ENCODE measurements around the gene CARD9. TPM values are rescaled to one million over a fixed set of nuclear protein-coding genes. Genes with fewer than 3 reads are reported as not detected.

Gene CARD9
- total RNA-seq, 1 experiment from 2014 or later = 2.9 TPM

GRCh38 chr9:136338511-136338910 lies 35.0 kb downstream of the CARD9 start:
- no peaks in the 10 kb centered on the region for H3K9me2 ChIP-seq (replicated peaks; ENCODE audit: insufficient read depth, low read length)
- no peaks in the 10 kb centered on the region for H3K36me3 ChIP-seq (ENCODE audit: insufficient read depth, low read length)
- H3K27me3 ChIP-seq (ENCODE audit: low read length) = no peaks in the 10 kb centered on the region
- 0 out of 2 replicates have a peak, but pooled peaks cover 6% of the 10 kb centered on the region for H4K20me1 ChIP-seq (ENCODE audit: insufficient read depth, low read depth, low read length)
- peak overlapping the region; percentile 61 for H3K9ac ChIP-seq (ENCODE audit: low read length)
- no peaks in the 10 kb centered on the region for H3K79me2 ChIP-seq (ENCODE audit: low read length)
- H3K9me3 ChIP-seq (ENCODE audit: low read length) = no peaks in the 10 kb centered on the region
- no peak overlapping the region for H2AFZ ChIP-seq (ENCODE audit: low read length)
- DNase-seq = no peak
- H3K4me2 ChIP-seq (ENCODE audit: low read depth, low read length, poor library complexity, severe bottlenecking) = peak overlapping the region; percentile 49
- peak overlapping the region; percentile 73 for H3K27ac ChIP-seq (ENCODE audit: low read length)
- peaks cover 73% of the 10 kb centered on the region for H3K4me1 ChIP-seq (ENCODE audit: low read length)
- H3K4me3 ChIP-seq (ENCODE audit: low read length) = peak overlapping the region; percentile 38; the same call in 1 of the 2 replicates

DNA sequence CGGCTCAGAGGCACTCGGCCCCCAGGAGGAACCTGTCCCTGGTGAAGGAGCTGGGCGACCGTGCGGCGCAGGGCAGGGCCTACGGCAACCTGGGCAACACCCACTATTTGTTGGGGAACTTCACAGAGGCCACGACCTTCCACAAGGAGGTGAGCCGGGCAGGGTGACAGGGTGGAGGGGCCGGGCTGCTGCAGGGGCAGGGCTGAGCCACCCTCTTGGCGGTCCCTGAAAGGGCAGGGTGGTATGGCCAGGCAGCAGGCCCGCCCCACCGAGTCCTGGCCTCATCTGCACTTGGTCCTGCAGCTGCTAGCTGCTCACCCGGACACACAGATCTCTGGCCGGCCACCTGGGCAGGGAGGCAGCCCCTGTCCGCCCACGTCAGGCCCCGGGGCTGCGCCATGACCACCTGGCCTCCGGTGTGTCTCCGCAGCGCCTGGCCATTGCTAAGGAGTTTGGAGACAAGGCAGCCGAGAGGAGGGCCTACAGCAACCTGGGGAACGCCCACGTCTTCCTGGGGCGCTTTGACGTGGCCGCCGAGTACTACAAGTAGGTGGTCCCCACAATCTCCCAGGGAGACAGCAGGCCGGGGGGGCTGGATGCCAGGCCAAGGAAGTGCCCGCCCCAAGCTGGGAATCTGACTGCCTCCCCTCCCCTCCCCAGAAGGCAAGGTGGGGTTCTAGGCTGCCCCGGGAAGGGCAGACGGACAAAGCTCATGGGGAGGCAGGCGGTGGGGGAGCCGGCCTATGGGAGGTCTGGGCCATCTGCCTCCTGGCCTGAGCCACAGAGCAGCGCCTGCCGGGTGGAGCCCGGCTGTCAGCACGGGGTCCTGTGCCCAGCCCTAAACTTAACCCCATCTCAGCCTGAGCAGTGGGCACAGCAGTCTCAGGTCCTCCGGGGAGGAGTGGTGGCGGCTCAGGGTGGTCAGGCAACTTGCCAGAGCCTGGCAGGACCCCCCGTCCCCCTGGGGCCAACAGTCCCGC lies 35.8 kb downstream of the CARD9 start:
- Histone ChIP-seq H3K9me3 (ENCODE audit: low read length) (no peaks in the 10 kb centered on the region), H3K4me2 (ENCODE audit: low read depth, low read length, poor library complexity, severe bottlenecking) (no peak overlapping the region), H2AFZ (ENCODE audit: low read length) (no peak overlapping the region), H3K36me3 (ENCODE audit: insufficient read depth, low read length) (no peaks in the 10 kb centered on the region), H3K79me2 (ENCODE audit: low read length) (no peaks in the 10 kb centered on the region), H3K27me3 (ENCODE audit: low read length) (no peaks in the 10 kb centered on the region), H3K4me1 (ENCODE audit: low read length) (peaks cover 74% of the 10 kb centered on the region), H3K9ac (ENCODE audit: low read length) (peak overlapping the region; percentile 61), H4K20me1 (ENCODE audit: insufficient read depth, low read depth, low read length) (no peaks in the 10 kb centered on the region), H3K9me2 (replicated peaks; ENCODE audit: insufficient read depth, low read length) (no peaks in the 10 kb centered on the region), H3K4me3 (ENCODE audit: low read length) (peak overlapping the region; percentile 38; the same call in 1 of the 2 replicates), H3K27ac (ENCODE audit: low read length) (0 out of 2 replicates have a peak overlapping the region, but pooled peaks have one; percentile 73)
- DNase-seq = no peak

GRCh38 chr9:136336881-136337280 lies 36.6 kb downstream of the CARD9 start:
- no peak overlapping the region for H2AFZ ChIP-seq (ENCODE audit: low read length)
- no peak overlapping the region for H3K27ac ChIP-seq (ENCODE audit: low read length)
- no peaks in the 10 kb centered on the region for H3K9me3 ChIP-seq (ENCODE audit: low read length)
- no peaks in the 10 kb centered on the region for H3K79me2 ChIP-seq (ENCODE audit: low read length)
- no peak overlapping the region for H3K4me3 ChIP-seq (ENCODE audit: low read length)
- peaks cover 74% of the 10 kb centered on the region for H3K4me1 ChIP-seq (ENCODE audit: low read length)
- H3K9me2 ChIP-seq (replicated peaks; ENCODE audit: insufficient read depth, low read length) = no peaks in the 10 kb centered on the region
- H4K20me1 ChIP-seq (ENCODE audit: insufficient read depth, low read depth, low read length) = no peaks in the 10 kb centered on the region
- no peaks in the 10 kb centered on the region for H3K27me3 ChIP-seq (ENCODE audit: low read length)
- DNase-seq = no peak
- H3K36me3 ChIP-seq (ENCODE audit: insufficient read depth, low read length) = no peaks in the 10 kb centered on the region
- H3K9ac ChIP-seq (ENCODE audit: low read length) = no peak overlapping the region
- no peak overlapping the region for H3K4me2 ChIP-seq (ENCODE audit: low read depth, low read length, poor library complexity, severe bottlenecking)

DNA sequence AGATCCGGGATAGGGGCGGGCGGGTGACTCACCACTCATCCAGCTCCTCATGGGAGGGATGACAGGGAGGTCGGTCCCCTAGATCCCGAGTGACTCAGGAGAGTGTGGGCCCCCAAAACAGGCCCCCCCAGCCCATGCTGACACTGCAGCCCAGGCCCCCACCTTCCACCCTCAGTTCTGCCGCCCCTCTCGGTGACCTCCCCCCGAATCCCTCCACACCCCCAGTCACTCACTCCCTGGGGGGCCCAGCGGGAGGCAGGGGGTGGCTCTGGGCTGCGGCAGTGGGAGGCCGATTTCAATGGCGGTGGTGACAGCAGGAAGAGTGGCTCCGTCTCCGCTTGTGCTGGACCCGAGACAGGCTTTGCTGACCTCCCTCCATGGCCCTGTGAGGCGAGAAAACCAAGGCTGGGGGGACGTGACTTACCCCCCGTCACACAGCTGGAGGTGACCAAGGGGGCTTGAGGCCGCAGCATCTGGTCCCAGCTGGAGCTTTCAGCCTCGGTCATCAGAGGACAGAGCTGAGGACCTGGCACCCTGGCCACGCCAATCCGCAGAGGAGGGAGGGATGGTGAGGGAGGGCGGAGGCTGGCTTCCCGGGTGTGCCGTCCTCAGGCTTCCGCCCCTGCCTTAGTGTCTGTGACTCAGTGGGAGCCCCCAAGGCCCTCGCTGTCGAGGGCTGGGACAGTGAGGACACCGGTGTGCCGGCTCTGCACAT lies 37.2 kb downstream of the CARD9 start:
- H3K9ac ChIP-seq (ENCODE audit: low read length) = no peak overlapping the region
- H3K4me3 ChIP-seq (ENCODE audit: low read length) = no peak overlapping the region
- no peak overlapping the region for H2AFZ ChIP-seq (ENCODE audit: low read length)
- no peaks in the 10 kb centered on the region for H3K36me3 ChIP-seq (ENCODE audit: insufficient read depth, low read length)
- no peaks in the 10 kb centered on the region for H4K20me1 ChIP-seq (ENCODE audit: insufficient read depth, low read depth, low read length)
- no peaks in the 10 kb centered on the region for H3K27me3 ChIP-seq (ENCODE audit: low read length)
- H3K79me2 ChIP-seq (ENCODE audit: low read length) = no peaks in the 10 kb centered on the region
- H3K4me2 ChIP-seq (ENCODE audit: low read depth, low read length, poor library complexity, severe bottlenecking) = no peak overlapping the region
- no peak for DNase-seq
- no peaks in the 10 kb centered on the region for H3K9me3 ChIP-seq (ENCODE audit: low read length)
- no peaks in the 10 kb centered on the region for H3K9me2 ChIP-seq (replicated peaks; ENCODE audit: insufficient read depth, low read length)
- peaks cover 73% of the 10 kb centered on the region for H3K4me1 ChIP-seq (ENCODE audit: low read length)
- H3K27ac ChIP-seq (ENCODE audit: low read length) = no peak overlapping the region

GRCh38 chr9:136335296-136336155 lies 37.9 kb downstream of the CARD9 start:
- Histone ChIP-seq H3K4me3 (ENCODE audit: low read length) (no peak overlapping the region), H3K36me3 (ENCODE audit: insufficient read depth, low read length) (no peaks in the 10 kb centered on the region)

GRCh38 chr9:136334541-136334940 lies 38.9 kb downstream of the CARD9 start:
- no peak overlapping the region for H3K9ac ChIP-seq (ENCODE audit: low read length)
- H3K9me2 ChIP-seq (replicated peaks; ENCODE audit: insufficient read depth, low read length) = no peaks in the 10 kb centered on the region
- no peak overlapping the region for H3K4me2 ChIP-seq (ENCODE audit: low read depth, low read length, poor library complexity, severe bottlenecking)
- no peak overlapping the region for H3K27ac ChIP-seq (ENCODE audit: low read length)
- H3K4me3 ChIP-seq (ENCODE audit: low read length) = no peak overlapping the region
- H3K79me2 ChIP-seq (ENCODE audit: low read length) = no peaks in the 10 kb centered on the region
- no peaks in the 10 kb centered on the region for H3K9me3 ChIP-seq (ENCODE audit: low read length)
- H3K36me3 ChIP-seq (ENCODE audit: insufficient read depth, low read length) = no peaks in the 10 kb centered on the region
- DNase-seq = no peak
- no peak overlapping the region for H2AFZ ChIP-seq (ENCODE audit: low read length)
- no peaks in the 10 kb centered on the region for H3K27me3 ChIP-seq (ENCODE audit: low read length)
- no peaks in the 10 kb centered on the region for H4K20me1 ChIP-seq (ENCODE audit: insufficient read depth, low read depth, low read length)
- H3K4me1 ChIP-seq (ENCODE audit: low read length) = peaks cover 73% of the 10 kb centered on the region

More at GRCh38 chr9:136335296-136336155, 37.9 kb downstream of the CARD9 start:
- Histone ChIP-seq H3K79me2 (ENCODE audit: low read length) (no peaks in the 10 kb centered on the region), H3K9ac (ENCODE audit: low read length) (no peak overlapping the region), H3K27me3 (ENCODE audit: low read length) (no peaks in the 10 kb centered on the region), H3K4me1 (ENCODE audit: low read length) (peaks cover 73% of the 10 kb centered on the region), H4K20me1 (ENCODE audit: insufficient read depth, low read depth, low read length) (no peaks in the 10 kb centered on the region), H3K9me2 (replicated peaks; ENCODE audit: insufficient read depth, low read length) (no peaks in the 10 kb centered on the region), H3K4me2 (ENCODE audit: low read depth, low read length, poor library complexity, severe bottlenecking) (no peak overlapping the region), H3K9me3 (ENCODE audit: low read length) (no peaks in the 10 kb centered on the region), H3K27ac (ENCODE audit: low read length) (no peak overlapping the region), H2AFZ (ENCODE audit: low read length) (no peak overlapping the region)
- DNase-seq = no peak

- DNase-seq = no peak
- peak overlapping the region; percentile 42 for H3K27ac ChIP-seq (ENCODE audit: low read length)
- no peaks in the 10 kb centered on the region for H3K79me2 ChIP-seq (ENCODE audit: low read length)
- H4K20me1 ChIP-seq (ENCODE audit: insufficient read depth, low read depth, low read length) = no peaks in the 10 kb centered on the region; the same call in 1 of the 2 replicates
- H3K4me1 ChIP-seq (ENCODE audit: low read length) = peaks cover 68% of the 10 kb centered on the region
- no peaks in the 10 kb centered on the region for H3K36me3 ChIP-seq (ENCODE audit: insufficient read depth, low read length)
- H3K27me3 ChIP-seq (ENCODE audit: low read length) = no peaks in the 10 kb centered on the region
- H3K4me3 ChIP-seq (ENCODE audit: low read length) = no peak overlapping the region
- H3K9me3 ChIP-seq (ENCODE audit: low read length) = no peaks in the 10 kb centered on the region
- no peak overlapping the region for H2AFZ ChIP-seq (ENCODE audit: low read length)
- peak overlapping the region; percentile 41 for H3K4me2 ChIP-seq (ENCODE audit: low read depth, low read length, poor library complexity, severe bottlenecking)
- no peaks in the 10 kb centered on the region for H3K9me2 ChIP-seq (replicated peaks; ENCODE audit: insufficient read depth, low read length)
- peak overlapping the region; percentile 47 for H3K9ac ChIP-seq (ENCODE audit: low read length)
Observed at GRCh38 chr9:136333486-136333885, 40.0 kb downstream of the CARD9 start.
